IMR-90 (cell line): ENCODE results near the gene FAF1. TPM values are rescaled to one million over a fixed set of nuclear protein-coding genes. Genes with fewer than 3 reads are reported as not detected.
A peak's percentile ranks its signal among the peaks of the same experiment; 100 is the strongest.

Source experiments
- ATAC-seq: fragments of 200-7000 bp; cut with Tn5 transposase; 2 replicates; pipeline ENCODE4 v1.9.1; 2020; ENCODE audit warnings: low read depth, mild to moderate bottlenecking, moderate library complexity
- BruUV-seq: library from RNA; stranded (reverse); fragments of 400-500 nt; replicated peaks from 2 replicates; lab custom pipeline; 2021; lab: Mats Ljungman, UMichigan
- CTCF ChIA-PET: fragments of 300-600 bp; formaldehyde crosslinking; extraction: SDS; loops from one replicate; lab custom pipeline; 2021; ENCODE audit warnings: antibody characterized with exemption; lab: Yijun Ruan, JAX
- POLR2A ChIA-PET: fragments of 300-600 bp; sonication (Branson Sonifier 250); formaldehyde crosslinking; loops from one replicate; lab custom pipeline; 2022; ENCODE audit warnings: antibody characterized with exemption; ENCODE audit not compliant: unreplicated experiment; lab: Charles Lee
- DNase-seq: peaks from one replicate; pipeline ENCODE4 v3.0.0; 2013
- H2AFZ ChIP-seq: replicated peaks from 2 replicates; pipeline ENCODE3; 2013; ENCODE audit warnings: low read length, mild to moderate bottlenecking; ENCODE audit not compliant: poor library complexity
- H2AK5ac ChIP-seq: 2 replicates; pipeline ENCODE4 v1.6.1; 2013; ENCODE audit warnings: low read depth, low read length, inconsistent platforms
- H2AK9ac ChIP-seq: replicated peaks from 2 replicates; pipeline ENCODE3; 2013; ENCODE audit warnings: mild to moderate bottlenecking, low read depth, low read length, moderate library complexity; ENCODE audit not compliant: poor library complexity
- H2BK120ac ChIP-seq: 2 replicates; pipeline ENCODE4 v1.6.1; 2013; ENCODE audit warnings: low read depth, low read length, inconsistent platforms
- H2BK15ac ChIP-seq: 3 replicates; pipeline ENCODE4 v1.6.1; 2013; ENCODE audit warnings: low read depth, low read length, inconsistent platforms
- H2BK20ac ChIP-seq: 2 replicates; pipeline ENCODE4 v1.6.1; 2013; ENCODE audit warnings: low read depth, mild to moderate bottlenecking, inconsistent platforms, low read length, moderate library complexity
- H2BK5ac ChIP-seq: 2 replicates; pipeline ENCODE4 v1.6.1; 2013; ENCODE audit warnings: mild to moderate bottlenecking, low read depth, low read length, inconsistent platforms; ENCODE audit not compliant: poor library complexity, severe bottlenecking
- H3K14ac ChIP-seq: replicated peaks from 2 replicates; pipeline ENCODE4 v1.6.1; 2013; ENCODE audit warnings: low read depth, low read length, inconsistent platforms
- H3K18ac ChIP-seq: 2 replicates; pipeline ENCODE4 v1.6.1; 2013; ENCODE audit warnings: low read depth, low read length, control low read depth
- H3K23ac ChIP-seq: 2 replicates; pipeline ENCODE4 v1.6.1; 2013; ENCODE audit warnings: low read depth, low read length, inconsistent platforms
- H3K27ac ChIP-seq: 2 replicates; pipeline ENCODE4 v1.5.1; 2013; ENCODE audit warnings: mild to moderate bottlenecking, control low read depth, low read length; ENCODE audit not compliant: insufficient read depth
- H3K27me3 ChIP-seq: 2 replicates; pipeline ENCODE4 v1.6.1; 2013; ENCODE audit warnings: low read length; ENCODE audit not compliant: control insufficient read depth, insufficient read depth
- H3K36me3 ChIP-seq: 2 replicates; pipeline ENCODE4 v1.6.1; 2013; ENCODE audit warnings: low read length, mixed read lengths; ENCODE audit not compliant: control insufficient read depth, insufficient read depth
- H3K4ac ChIP-seq: 2 replicates; pipeline ENCODE4 v1.6.1; 2013; ENCODE audit warnings: low read depth, low read length, inconsistent platforms
- H3K4me1 ChIP-seq: 2 replicates; pipeline ENCODE4 v1.6.1; 2013; ENCODE audit warnings: low read length, mixed read lengths; ENCODE audit not compliant: control insufficient read depth, insufficient read depth
- H3K4me2 ChIP-seq: 2 replicates; pipeline ENCODE4 v1.6.1; 2013; ENCODE audit warnings: low read depth, mild to moderate bottlenecking, control low read depth, low read length, moderate library complexity
- H3K4me3 ChIP-seq: 2 replicates; pipeline ENCODE4 v1.5.1; 2013; ENCODE audit warnings: low read depth, mild to moderate bottlenecking, control low read depth, low read length, moderate library complexity; ENCODE audit not compliant: insufficient read depth
- H3K56ac ChIP-seq: 2 replicates; pipeline ENCODE4 v1.6.1; 2013; ENCODE audit warnings: low read length, inconsistent platforms; ENCODE audit not compliant: insufficient read depth; ENCODE audit errors: extremely low read depth
- H3K79me1 ChIP-seq, 2 experiments: 2 replicates each; pipeline ENCODE4 v1.6.1; 2013; ENCODE audit warnings: low read length in 2 of 2, inconsistent platforms in 1 of 2, low read depth in 1 of 2
- H3K9ac ChIP-seq: 2 replicates; pipeline ENCODE4 v1.6.1; 2013; ENCODE audit warnings: low read depth, low read length, control low read depth
- H3K9me1 ChIP-seq: 2 replicates; pipeline ENCODE4 v1.6.1; 2013; ENCODE audit warnings: low read length, inconsistent platforms; ENCODE audit not compliant: insufficient read depth
- H3K9me3 ChIP-seq: 2 replicates; pipeline ENCODE4 v1.6.1; 2013; ENCODE audit warnings: low read length; ENCODE audit not compliant: control insufficient read depth, insufficient read depth
- H4K20me1 ChIP-seq: 2 replicates; pipeline ENCODE4 v1.6.1; 2013; ENCODE audit warnings: low read length, inconsistent platforms; ENCODE audit not compliant: insufficient read depth
- H4K5ac ChIP-seq: 2 replicates; pipeline ENCODE4 v1.6.1; 2013; ENCODE audit warnings: mild to moderate bottlenecking, low read depth, low read length, control low read depth
- H4K8ac ChIP-seq, 2 experiments: 2 replicates each; pipeline ENCODE4 v1.6.1; 2013; ENCODE audit warnings: low read depth in 2 of 2, low read length in 2 of 2, control low read depth in 1 of 2, inconsistent platforms in 1 of 2
- H4K91ac ChIP-seq: 2 replicates; pipeline ENCODE4 v1.6.1; 2013; ENCODE audit warnings: low read depth, low read length, inconsistent platforms; ENCODE audit not compliant: insufficient read depth
- CEBPB ChIP-seq: IDR thresholded peaks from 2 replicates; pipeline ENCODE4 v1.6.1; 2012; ENCODE audit warnings: low read depth, low read length, improper control_type of control experiment
- CTCF ChIP-seq: conservative IDR thresholded peaks from 2 replicates; pipeline ENCODE4 v1.5.1; 2012; ENCODE audit warnings: mild to moderate bottlenecking, low read depth, low read length, improper control_type of control experiment
- MAFK ChIP-seq: IDR thresholded peaks from 2 replicates; pipeline ENCODE4 v1.6.1; 2012; ENCODE audit warnings: low read depth, low read length, improper control_type of control experiment
- MAZ ChIP-seq: IDR thresholded peaks from 2 replicates; pipeline ENCODE4 v1.6.1; 2012; ENCODE audit warnings: low read depth, mild to moderate bottlenecking, low read length, improper control_type of control experiment, moderate library complexity, borderline replicate concordance
- MXI1 ChIP-seq: IDR thresholded peaks from 2 replicates; pipeline ENCODE4 v1.6.1; 2012; ENCODE audit warnings: low read depth, mild to moderate bottlenecking, low read length, moderate library complexity, borderline replicate concordance
- NFE2L2 ChIP-seq: fragments of 150-350 bp; IDR thresholded peaks from 2 replicates; pipeline ENCODE4 v1.6.1; 2016; ENCODE audit warnings: low read depth, mild to moderate bottlenecking, low read length
- RAD21 ChIP-seq: IDR thresholded peaks from 2 replicates; pipeline ENCODE4 v1.6.1; 2012; ENCODE audit warnings: low read length, improper control_type of control experiment
- RCOR1 ChIP-seq: IDR thresholded peaks from 2 replicates; pipeline ENCODE4 v1.6.1; 2012; ENCODE audit warnings: mild to moderate bottlenecking, low read length, improper control_type of control experiment; ENCODE audit not compliant: insufficient replicate concordance
- RFX5 ChIP-seq: IDR thresholded peaks from 2 replicates; pipeline ENCODE4 v1.8.0; 2012; ENCODE audit warnings: low read depth, mild to moderate bottlenecking, low read length, moderate library complexity
- SMC3 ChIP-seq: fragments of 150-350 bp; IDR thresholded peaks from 2 replicates; pipeline ENCODE4 v1.6.1; 2016; ENCODE audit warnings: low read depth, mild to moderate bottlenecking, antibody characterized with exemption, low read length, moderate library complexity
- WGBS, 2 experiments: methylation state at CpG; one replicate each; pipeline versions ENCODE4 v1.1.5 to v1.1.7; 2013; ENCODE audit warnings: missing lambda C conversion rate in 2 of 2; ENCODE audit not compliant: insufficient read length in 1 of 2; ENCODE audit errors: extremely low coverage in 2 of 2; 5-methylcytosine and 5-hydroxymethylcytosine counted together
- dilution Hi-C: fragments of 300-500 bp; cut with HindIII; formaldehyde crosslinking; loops from one replicate; pipeline ENCODE4 v1.14.3; 2018; ENCODE audit warnings: low sequenced_read_pairs; ENCODE audit not compliant: unreplicated experiment
- in situ Hi-C: fragments of 300-500 bp; cut with MboI; formaldehyde crosslinking; loops from 3 replicates; pipeline ENCODE4 v1.14.3; 2019; ENCODE audit warnings: low sequenced_read_pairs, inconsistent platforms, mixed read lengths
- intact Hi-C: fragments of 100-400 bp; cut with micrococcal nuclease; formaldehyde crosslinking; loops from 2 replicates; pipeline ENCODE4 v1.10.0; 2022
- polyA plus RNA-seq, 3 experiments: library from polyadenylated mRNA; depleted of rRNA; stranded (reverse); fragments of >200 nt; gene quantifications; 2 replicates each; pipeline ENCODE4 v1.2.3, GENCODE V29; 2012; ENCODE audit warnings: low replicate concordance in 1 of 3
- total RNA-seq: library from RNA; depleted of rRNA; stranded (reverse); fragments of >200 nt; gene quantifications from 2 replicates; pipeline ENCODE4 v1.2.3, GENCODE V29; 2012
- TF ChIP-seq, protein P1 (sequence below): fragments of 150-350 bp; IDR thresholded peaks from 2 replicates; pipeline ENCODE4 v1.6.1; 2016; ENCODE audit warnings: low read depth, mild to moderate bottlenecking, low read length, moderate library complexity, borderline replicate concordance
- TF ChIP-seq, protein P2 (sequence below): fragments of 150-350 bp; IDR thresholded peaks from 2 replicates; pipeline ENCODE4 v1.6.1; 2017; ENCODE audit warnings: mild to moderate bottlenecking, antibody characterized with exemption, low read length, low read depth

Gene FAF1
- total and polyA plus RNA-seq, 2 of the 4 experiments (the other 2 are of a cell fraction): 18.8 to 72.9 TPM

DNA sequence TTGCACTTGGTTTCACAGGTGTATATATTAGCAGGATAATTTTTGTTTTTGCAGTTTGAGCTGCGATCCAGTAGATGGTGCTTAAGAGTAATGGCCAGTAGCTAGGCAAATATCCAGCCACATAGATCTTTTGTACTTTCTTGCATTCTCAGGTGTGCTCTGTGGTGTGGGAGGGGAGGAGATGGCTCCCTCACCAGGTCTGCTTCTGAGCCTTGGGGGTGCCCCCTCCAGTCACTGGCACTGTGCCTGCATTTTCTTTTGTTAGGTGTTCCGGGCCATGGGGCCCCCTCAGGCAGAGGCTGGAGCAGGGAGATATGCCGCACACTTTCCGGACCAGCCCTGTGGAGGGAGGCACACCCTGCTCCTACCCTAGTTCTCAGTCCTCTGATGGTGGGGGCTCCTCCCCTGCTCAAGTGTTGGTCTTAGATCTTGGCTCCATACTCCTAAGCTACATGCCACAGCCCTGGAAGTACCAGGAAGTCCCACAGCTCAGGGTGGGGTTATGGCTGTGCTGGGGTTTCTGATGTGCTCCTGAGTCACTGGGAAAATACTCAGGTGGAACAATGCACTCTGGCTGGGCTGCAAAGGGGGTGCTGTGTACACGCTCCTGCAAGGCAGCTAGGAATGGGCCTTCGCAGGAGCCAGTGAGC, 339.3 kb downstream of the FAF1 start:
- Histone ChIP-seq H3K9ac (no peak overlapping the region), H3K4ac (no peak overlapping the region; the same call in 1 of the 2 replicates), H3K9me3 (no peaks in the 10 kb centered on the region), H2AFZ (peak overlapping the region; percentile 28), H3K36me3 (no peaks in the 10 kb centered on the region), H4K5ac (no peak overlapping the region), H3K4me1 (peaks cover 3% of the 10 kb centered on the region), H3K27me3 (no peaks in the 10 kb centered on the region), H3K9me1 (no peaks in the 10 kb centered on the region), H2BK120ac (no peak overlapping the region), H3K23ac (no peak overlapping the region), H3K27ac (no peak overlapping the region), H2AK5ac (no peak overlapping the region), H2BK5ac (no peak overlapping the region), H3K18ac (no peak overlapping the region), H2AK9ac (peak overlapping the region; percentile 85), H3K4me3 (no peak overlapping the region), H4K20me1 (no peaks in the 10 kb centered on the region), H3K79me1 (no peaks in the 10 kb centered on the region), H3K14ac (no peak overlapping the region), H4K91ac (no peak overlapping the region), H2BK15ac (no peak overlapping the region), H2BK20ac (no peak overlapping the region), H3K4me2 (no peak overlapping the region), H4K8ac (no peak overlapping the region), H3K56ac (no peak overlapping the region)
- WGBS, 2 experiments: 100% methylated on average over 1 of the region's 6 CpGs; no CpG with 5 or more reads in 1 of the 2 experiments
- ChIA-PET CTCF (interaction anchor here (0.6 to 1.7 kb wide), 9 partner anchors 17 to 688 kb away, joined by 3 to 9 read pairs (median 5); no protein-coding TSS in a partner anchor), POLR2A (no interaction called here)
- BruUV-seq: no TSS peak
- peak; percentile 40 for DNase-seq
- intact Hi-C loops (loop anchor here (1.0 kb wide), 2 partner anchors 83 to 114 kb away; no protein-coding TSS in a partner anchor), dilution Hi-C loops (no loop called here), in situ Hi-C loops (loop anchor here (10.0 kb wide), 1 partner anchor 84 kb away; no protein-coding TSS in a partner anchor)
- TF ChIP-seq CTCF: peak; percentile 70
- TF ChIP-seq RFX5: no peak
- no peak for TF ChIP-seq NFE2L2
- TF ChIP-seq, protein P1, sequence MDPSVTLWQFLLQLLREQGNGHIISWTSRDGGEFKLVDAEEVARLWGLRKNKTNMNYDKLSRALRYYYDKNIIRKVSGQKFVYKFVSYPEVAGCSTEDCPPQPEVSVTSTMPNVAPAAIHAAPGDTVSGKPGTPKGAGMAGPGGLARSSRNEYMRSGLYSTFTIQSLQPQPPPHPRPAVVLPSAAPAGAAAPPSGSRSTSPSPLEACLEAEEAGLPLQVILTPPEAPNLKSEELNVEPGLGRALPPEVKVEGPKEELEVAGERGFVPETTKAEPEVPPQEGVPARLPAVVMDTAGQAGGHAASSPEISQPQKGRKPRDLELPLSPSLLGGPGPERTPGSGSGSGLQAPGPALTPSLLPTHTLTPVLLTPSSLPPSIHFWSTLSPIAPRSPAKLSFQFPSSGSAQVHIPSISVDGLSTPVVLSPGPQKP: no peak
- no peak for TF ChIP-seq CEBPB
- TF ChIP-seq MAZ: no peak
- no peak for TF ChIP-seq RCOR1
- peak; percentile 45 for TF ChIP-seq SMC3
- no peak for TF ChIP-seq MXI1
- peak; percentile 69 for TF ChIP-seq RAD21
- TF ChIP-seq, protein P2, sequence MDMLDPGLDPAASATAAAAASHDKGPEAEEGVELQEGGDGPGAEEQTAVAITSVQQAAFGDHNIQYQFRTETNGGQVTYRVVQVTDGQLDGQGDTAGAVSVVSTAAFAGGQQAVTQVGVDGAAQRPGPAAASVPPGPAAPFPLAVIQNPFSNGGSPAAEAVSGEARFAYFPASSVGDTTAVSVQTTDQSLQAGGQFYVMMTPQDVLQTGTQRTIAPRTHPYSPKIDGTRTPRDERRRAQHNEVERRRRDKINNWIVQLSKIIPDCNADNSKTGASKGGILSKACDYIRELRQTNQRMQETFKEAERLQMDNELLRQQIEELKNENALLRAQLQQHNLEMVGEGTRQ: no peak
- TF ChIP-seq MAFK: no peak
- peak; percentile 82 for ATAC-seq
